Loucy (cell line): ENCODE measurements around the gene HDDC2.

Experiments
- EZH2phosphoT487 ChIP-seq: fragments of 200-600 bp; IDR thresholded peaks from 2 replicates; pipeline ENCODE4 v1.6.1; 2018; ENCODE audit warnings: antibody characterized with exemption, mild to moderate bottlenecking, moderate library complexity, borderline replicate concordance
- TF ChIP-seq, protein P1 (sequence below): fragments of 200-600 bp; sonication (generic); conservative IDR thresholded peaks from 2 replicates; pipeline ENCODE4 v1.5.1; 2014; ENCODE audit warnings: mild to moderate bottlenecking, antibody characterized with exemption, low read length

DNA sequence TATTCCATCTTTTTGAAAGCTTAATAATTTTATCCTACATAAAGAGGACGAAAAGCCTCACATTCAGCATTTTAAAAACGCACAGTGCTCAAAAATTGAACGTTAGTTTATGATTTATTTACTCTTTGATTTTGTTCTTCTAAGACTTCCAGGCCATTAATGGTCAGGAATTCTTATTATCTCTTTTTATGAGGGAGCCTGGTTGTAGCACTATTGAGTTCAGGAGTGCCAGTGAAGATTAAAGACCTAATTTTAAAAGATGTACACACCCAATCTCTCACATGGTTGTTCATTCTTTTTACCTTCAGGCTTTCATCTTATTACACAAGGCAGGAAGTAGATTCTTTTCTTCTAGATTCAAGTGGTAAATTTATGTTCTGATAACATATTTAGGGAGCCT is 68.6 kb downstream of the HDDC2 start:
- TF ChIP-seq, protein P1, sequence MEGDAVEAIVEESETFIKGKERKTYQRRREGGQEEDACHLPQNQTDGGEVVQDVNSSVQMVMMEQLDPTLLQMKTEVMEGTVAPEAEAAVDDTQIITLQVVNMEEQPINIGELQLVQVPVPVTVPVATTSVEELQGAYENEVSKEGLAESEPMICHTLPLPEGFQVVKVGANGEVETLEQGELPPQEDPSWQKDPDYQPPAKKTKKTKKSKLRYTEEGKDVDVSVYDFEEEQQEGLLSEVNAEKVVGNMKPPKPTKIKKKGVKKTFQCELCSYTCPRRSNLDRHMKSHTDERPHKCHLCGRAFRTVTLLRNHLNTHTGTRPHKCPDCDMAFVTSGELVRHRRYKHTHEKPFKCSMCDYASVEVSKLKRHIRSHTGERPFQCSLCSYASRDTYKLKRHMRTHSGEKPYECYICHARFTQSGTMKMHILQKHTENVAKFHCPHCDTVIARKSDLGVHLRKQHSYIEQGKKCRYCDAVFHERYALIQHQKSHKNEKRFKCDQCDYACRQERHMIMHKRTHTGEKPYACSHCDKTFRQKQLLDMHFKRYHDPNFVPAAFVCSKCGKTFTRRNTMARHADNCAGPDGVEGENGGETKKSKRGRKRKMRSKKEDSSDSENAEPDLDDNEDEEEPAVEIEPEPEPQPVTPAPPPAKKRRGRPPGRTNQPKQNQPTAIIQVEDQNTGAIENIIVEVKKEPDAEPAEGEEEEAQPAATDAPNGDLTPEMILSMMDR, result no peak
- TF ChIP-seq EZH2phosphoT487, result no peak
